C4-2B (cell line): Measurements from ENCODE around the gene DPEP3.
"Not testable (repeated sequence)": the region's sequence is repeated elsewhere in the genome, so short reads cannot be mapped to it uniquely, and the experiment has no call there.

Experiments
- H3K27ac ChIP-seq: fragments of 450-650 bp; 2 replicates; pipeline ENCODE4 v1.5.1; 2017
- ZFX ChIP-seq: fragments of 450-650 bp; IDR thresholded peaks from 2 replicates; pipeline ENCODE4 v1.6.1; 2017
- TF ChIP-seq, protein P1 (sequence below): fragments of 450-650 bp; conservative IDR thresholded peaks from 2 replicates; pipeline ENCODE4 v1.5.1; 2017; ENCODE audit warnings: mild to moderate bottlenecking

DPEP3 gene

DNA sequence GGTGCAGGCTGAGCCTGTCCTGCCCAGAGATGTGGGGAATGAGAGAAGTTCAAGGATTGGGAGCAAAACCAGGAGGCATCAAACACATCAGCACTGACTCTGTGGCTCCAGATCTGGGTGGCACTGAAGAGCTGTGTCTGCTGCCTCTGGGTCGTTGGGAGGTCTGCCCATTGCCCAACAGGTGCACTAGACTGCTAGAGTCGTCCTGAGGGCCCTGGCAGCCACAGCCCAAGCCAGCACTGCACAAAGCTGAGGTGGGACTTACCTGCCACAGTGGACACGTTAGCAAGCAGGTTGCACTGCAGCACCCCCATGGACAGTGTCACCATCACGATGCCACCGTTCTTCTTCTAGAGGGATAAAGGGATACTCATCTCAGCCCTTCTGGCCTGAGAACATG, 3.3 kb downstream of the DPEP3 start:
- H3K27ac ChIP-seq: no peak overlapping the region
- TF ChIP-seq, protein P1, sequence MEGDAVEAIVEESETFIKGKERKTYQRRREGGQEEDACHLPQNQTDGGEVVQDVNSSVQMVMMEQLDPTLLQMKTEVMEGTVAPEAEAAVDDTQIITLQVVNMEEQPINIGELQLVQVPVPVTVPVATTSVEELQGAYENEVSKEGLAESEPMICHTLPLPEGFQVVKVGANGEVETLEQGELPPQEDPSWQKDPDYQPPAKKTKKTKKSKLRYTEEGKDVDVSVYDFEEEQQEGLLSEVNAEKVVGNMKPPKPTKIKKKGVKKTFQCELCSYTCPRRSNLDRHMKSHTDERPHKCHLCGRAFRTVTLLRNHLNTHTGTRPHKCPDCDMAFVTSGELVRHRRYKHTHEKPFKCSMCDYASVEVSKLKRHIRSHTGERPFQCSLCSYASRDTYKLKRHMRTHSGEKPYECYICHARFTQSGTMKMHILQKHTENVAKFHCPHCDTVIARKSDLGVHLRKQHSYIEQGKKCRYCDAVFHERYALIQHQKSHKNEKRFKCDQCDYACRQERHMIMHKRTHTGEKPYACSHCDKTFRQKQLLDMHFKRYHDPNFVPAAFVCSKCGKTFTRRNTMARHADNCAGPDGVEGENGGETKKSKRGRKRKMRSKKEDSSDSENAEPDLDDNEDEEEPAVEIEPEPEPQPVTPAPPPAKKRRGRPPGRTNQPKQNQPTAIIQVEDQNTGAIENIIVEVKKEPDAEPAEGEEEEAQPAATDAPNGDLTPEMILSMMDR: no peak
- TF ChIP-seq ZFX: no peak

DNA sequence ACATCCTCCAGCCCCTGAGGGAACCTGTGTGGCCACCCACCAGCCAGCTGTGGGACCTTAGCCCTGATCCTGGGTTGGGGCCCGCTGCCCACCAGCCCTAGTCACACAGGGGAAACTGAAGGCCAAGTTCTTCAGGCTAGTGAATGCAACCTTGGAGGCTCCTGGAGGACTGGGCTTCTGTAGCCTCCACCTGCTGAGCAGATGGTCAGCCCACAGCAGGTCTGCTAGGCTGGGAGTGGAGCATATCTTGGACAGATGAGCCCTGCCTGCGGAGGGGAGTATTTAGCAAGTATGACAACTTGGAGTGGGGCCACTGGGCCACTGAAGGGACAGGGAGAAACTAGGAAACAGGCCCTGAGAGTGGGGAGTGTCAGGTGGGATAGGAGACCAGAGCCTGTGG, 4.1 kb downstream of the DPEP3 start:
- H3K27ac ChIP-seq: no peak overlapping the region
- TF ChIP-seq ZFX: no peak
- TF ChIP-seq, protein P1: no peak

DNA sequence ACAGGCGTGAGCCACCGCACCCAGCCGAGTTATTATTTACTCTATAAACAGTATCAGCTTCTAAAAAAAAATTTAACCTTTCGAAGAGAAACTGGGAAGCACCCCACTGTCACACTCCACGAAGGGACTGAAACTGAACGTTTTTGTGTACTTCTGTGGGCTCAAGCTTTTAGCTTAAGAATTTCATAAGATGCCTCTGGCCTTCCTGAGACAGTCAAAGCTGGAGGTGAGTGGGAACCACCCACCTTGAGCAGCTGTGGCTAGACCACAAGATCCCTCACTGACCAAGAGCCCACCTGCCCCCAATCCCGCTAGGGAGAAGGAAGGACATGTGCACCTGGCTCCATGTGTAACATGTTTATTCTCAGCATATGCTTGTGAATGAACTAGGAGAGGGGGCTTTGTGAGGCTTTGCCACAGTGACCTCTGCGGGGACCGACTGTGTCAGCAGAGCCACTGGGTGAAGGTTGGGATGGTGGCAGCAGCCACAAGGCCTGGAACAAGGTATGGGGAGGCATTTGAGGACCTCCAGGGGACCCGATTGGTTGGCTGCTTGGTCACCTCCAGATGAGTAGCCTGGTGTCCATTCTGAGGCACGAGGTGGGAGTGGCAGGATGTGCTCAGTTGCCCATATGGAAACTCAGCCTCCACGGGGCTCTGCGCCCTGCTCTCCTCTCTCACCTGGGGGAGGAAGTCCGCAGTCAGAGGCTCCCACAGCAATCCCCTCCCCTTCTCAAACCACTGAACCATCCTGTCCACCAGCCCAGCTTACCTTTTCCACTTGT, 4.8 kb downstream of the DPEP3 start:
- no peak overlapping the region for H3K27ac ChIP-seq
- no peak for TF ChIP-seq ZFX
- TF ChIP-seq, protein P1: no peak

DNA sequence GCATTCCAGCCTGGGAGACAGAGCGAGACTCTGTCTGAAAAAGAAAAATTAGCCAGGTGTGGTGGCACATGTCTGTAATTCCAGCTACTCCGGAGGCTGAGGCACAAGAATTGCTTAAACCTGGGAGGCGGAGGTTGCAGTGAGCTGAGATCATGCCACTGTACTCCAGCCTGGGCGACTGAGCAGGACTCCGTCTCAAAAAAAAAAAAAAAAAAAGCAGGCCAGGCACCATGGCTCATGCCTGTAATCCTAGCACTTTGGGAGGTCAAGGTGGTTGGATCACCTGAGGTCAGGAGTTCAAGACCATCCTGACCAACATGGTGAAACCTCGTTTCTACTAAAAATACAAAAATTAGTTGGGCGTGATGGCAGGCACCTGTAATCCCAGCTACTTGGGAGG, 8.0 kb downstream of the DPEP3 start:
- not testable (repeated sequence) for H3K27ac ChIP-seq

DNA sequence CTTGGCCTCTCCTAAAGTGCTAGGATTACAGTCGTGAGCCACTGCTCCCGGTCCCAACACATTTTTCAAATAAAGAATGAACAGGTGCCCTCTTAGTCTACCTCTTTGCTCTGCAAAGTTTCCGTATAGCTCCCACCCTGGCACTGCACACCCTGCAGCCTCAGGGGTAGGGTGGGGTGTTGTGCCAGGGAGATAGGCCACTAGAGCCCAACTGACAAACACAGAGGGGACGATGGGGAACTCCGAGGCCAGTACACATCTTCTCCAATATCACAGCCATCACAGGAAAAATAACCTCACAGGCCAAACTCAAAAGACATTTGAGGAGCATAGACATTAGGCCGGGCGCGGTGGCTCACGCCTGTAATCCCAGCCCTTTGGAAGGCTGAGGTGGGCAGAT, 9.2 kb downstream of the DPEP3 start:
- no peak overlapping the region for H3K27ac ChIP-seq
- no peak for TF ChIP-seq ZFX
- TF ChIP-seq, protein P1: no peak

DNA sequence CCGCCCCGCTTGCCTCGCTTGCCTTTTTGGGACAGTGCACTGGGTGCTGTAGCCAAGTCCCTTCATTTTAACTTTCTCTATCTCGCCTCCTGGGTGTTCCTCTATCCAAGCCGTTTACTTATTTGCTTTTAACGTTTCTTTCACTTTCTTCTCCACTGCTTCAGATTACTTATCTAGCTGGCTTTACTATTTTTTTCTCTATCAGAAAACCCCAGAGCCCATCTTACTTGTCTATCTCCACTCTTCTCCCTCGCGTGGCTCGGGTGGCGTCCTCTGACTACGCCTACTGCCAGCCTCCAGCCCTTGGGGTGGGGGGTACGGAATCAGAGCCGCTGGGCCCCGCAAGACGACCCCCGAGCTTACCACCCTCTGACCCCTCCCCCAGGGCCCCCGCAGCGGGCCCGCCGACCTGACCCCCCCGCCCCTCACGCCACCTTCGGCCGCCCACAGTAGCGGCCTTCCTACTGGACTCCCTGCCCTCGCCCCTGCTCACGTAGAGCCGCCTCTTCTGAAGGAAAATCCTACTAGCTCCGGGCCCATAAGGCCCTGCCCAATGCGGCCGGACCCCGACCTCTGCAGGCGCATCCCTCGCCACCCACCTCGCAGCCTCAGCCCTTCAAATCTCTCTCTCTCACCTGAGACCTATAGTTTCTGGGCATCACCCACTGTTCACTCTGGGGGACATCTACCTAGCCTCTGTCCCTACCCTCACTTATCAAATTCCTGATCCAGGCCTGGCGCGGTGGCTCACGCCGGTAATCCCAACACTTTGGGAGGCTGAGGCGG, 10.9 kb downstream of the DPEP3 start:
- no peak overlapping the region for H3K27ac ChIP-seq
- no peak for TF ChIP-seq ZFX
- TF ChIP-seq, protein P1: no peak

GRCh38 chr16:67968400-67969253, 11.7 kb downstream of the DPEP3 start, which contains the start of gene SLC12A4:
Gene SLC12A4 (minus strand): TSS chr16:67968637. CDS start chr16:67968553, 84 bp downstream.
- H3K27ac ChIP-seq: no peak within 1 kb of the TSS
- TF ChIP-seq, protein P1: no peak
- no peak for TF ChIP-seq ZFX
